HG03342 (cell line): ENCODE results near the gene GSG1L.
"Not testable (repeated sequence)": the region's sequence is repeated elsewhere in the genome, so short reads cannot be mapped to it uniquely, and the experiment has no call there.

Source experiments
- ATAC-seq: cut with Tn5 transposase; IDR thresholded peaks from one replicate; pipeline ENCODE4 v1.9.1; 2021; ENCODE audit warnings: mild to moderate bottlenecking, moderate library complexity; ENCODE audit not compliant: unreplicated experiment

GSG1L gene

GRCh38 chr16:27911486-27911885 is 152.0 kb downstream of the GSG1L start:
- ATAC-seq: no peak

- no peak for ATAC-seq
Observed at GRCh38 chr16:27907457-27907972, 156.0 kb downstream of the GSG1L start.

- ATAC-seq: no peak
Observed at GRCh38 chr16:27906883-27907282, 156.6 kb downstream of the GSG1L start.

- ATAC-seq: no peak
Observed at GRCh38 chr16:27903046-27903655, 160.4 kb downstream of the GSG1L start.

GRCh38 chr16:27902551-27902950 is 161.0 kb downstream of the GSG1L start:
- no peak for ATAC-seq

- no peak for ATAC-seq
Observed at GRCh38 chr16:27901956-27902355, 161.6 kb downstream of the GSG1L start.

GRCh38 chr16:27899736-27900135 is 163.8 kb downstream of the GSG1L start:
- no peak for ATAC-seq

GRCh38 chr16:27894386-27894785 is 169.1 kb downstream of the GSG1L start:
- ATAC-seq: no peak

- ATAC-seq: no peak
Observed at GRCh38 chr16:27892879-27893278, 170.6 kb downstream of the GSG1L start.

- no peak for ATAC-seq
Observed at GRCh38 chr16:27890866-27891265, 172.6 kb downstream of the GSG1L start.

GRCh38 chr16:27890006-27890405 is 173.5 kb downstream of the GSG1L start:
- no peak for ATAC-seq

- ATAC-seq: no peak
Observed at GRCh38 chr16:27883576-27883975, 179.9 kb downstream of the GSG1L start.

- ATAC-seq: no peak
Observed at GRCh38 chr16:27880287-27880686, 183.2 kb downstream of the GSG1L start.

GRCh38 chr16:27879601-27880247 is 183.8 kb downstream of the GSG1L start:
- ATAC-seq: no peak

- ATAC-seq: not testable (repeated sequence)
Observed at GRCh38 chr16:27872627-27873026, 190.9 kb downstream of the GSG1L start.

- no peak for ATAC-seq
Observed at GRCh38 chr16:27870116-27870798, 193.3 kb downstream of the GSG1L start.

- ATAC-seq: no peak
Observed at GRCh38 chr16:27869411-27869810, 194.1 kb downstream of the GSG1L start.

GRCh38 chr16:27868180-27868579 is 195.3 kb downstream of the GSG1L start:
- no peak for ATAC-seq

GRCh38 chr16:27867122-27868110 is 196.1 kb downstream of the GSG1L start:
- no peak for ATAC-seq

- no peak for ATAC-seq
Observed at GRCh38 chr16:27863377-27863776, 200.1 kb downstream of the GSG1L start.

- ATAC-seq: no peak
Observed at GRCh38 chr16:27862953-27863352, 200.6 kb downstream of the GSG1L start.
